Measurements from ENCODE around the gene LRRC7.

DNA sequence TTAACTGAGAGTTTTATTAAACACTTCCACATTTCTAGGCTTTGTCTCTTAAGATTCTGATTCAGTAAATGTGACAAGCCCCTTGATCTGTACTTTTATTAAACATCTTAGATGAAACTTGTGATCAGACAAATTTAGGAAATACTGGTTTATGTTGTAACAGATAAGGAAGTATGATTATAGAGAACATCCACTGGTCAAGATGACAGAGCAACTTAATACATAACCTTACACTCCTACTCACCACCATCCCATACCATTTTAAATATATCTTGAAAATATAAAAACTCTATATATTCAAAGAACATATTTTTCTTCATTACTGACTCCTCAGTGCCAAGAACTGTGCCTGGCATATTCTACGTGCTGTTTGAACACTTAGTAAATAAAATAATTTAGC, 420.2 kb downstream of the LRRC7 start:
- no peak for TF ChIP-seq CTCF (IDR thresholded peaks at IDR 0.05)
- no peak for TF ChIP-seq POLR2A (IDR thresholded peaks at IDR 0.05)
